MM.1S (cell line): ENCODE data around the gene LINS1.
"Not testable (repeated sequence)": the region's sequence is repeated elsewhere in the genome, so short reads cannot be mapped to it uniquely, and the experiment has no call there.

Experiments used
- EZH2 ChIP-seq: fragments of 300-600 bp; sonication (generic); optimal IDR thresholded peaks from 2 replicates; pipeline ENCODE3; 2017; ENCODE audit warnings: low read depth, mild to moderate bottlenecking, antibody characterized with exemption, low read length, mixed read lengths
- EZH2phosphoT487 ChIP-seq: fragments of 300-600 bp; sonication (generic); IDR thresholded peaks from 2 replicates; pipeline ENCODE4 v1.6.1; 2018; ENCODE audit warnings: antibody characterized with exemption, low read length
- TF ChIP-seq, protein P1 (sequence below): fragments of 300-600 bp; sonication (generic); IDR thresholded peaks from 2 replicates; pipeline ENCODE4 v1.5.1; 2016; ENCODE audit warnings: antibody characterized with exemption, low read length, mixed read lengths

DNA sequence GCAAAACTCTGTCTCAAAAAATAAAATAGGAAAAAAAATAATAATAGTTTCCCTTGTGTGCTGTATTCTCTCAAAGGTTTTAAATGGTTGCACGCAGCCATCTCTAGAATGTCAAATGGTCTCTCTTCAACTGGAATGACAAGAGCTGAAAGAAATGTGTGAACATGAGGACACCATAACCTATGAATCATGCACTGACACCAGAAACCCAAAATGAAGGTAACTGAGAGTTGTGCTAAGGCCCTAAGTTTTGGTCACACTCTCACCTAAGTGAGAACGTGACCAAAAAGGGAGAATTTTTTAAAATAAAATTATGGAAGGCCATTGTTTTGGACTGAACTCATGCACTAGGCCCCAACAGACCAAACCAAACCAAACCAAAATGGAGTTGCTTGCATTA, 10.8 kb downstream of the LINS1 start:
- TF ChIP-seq, protein P1, sequence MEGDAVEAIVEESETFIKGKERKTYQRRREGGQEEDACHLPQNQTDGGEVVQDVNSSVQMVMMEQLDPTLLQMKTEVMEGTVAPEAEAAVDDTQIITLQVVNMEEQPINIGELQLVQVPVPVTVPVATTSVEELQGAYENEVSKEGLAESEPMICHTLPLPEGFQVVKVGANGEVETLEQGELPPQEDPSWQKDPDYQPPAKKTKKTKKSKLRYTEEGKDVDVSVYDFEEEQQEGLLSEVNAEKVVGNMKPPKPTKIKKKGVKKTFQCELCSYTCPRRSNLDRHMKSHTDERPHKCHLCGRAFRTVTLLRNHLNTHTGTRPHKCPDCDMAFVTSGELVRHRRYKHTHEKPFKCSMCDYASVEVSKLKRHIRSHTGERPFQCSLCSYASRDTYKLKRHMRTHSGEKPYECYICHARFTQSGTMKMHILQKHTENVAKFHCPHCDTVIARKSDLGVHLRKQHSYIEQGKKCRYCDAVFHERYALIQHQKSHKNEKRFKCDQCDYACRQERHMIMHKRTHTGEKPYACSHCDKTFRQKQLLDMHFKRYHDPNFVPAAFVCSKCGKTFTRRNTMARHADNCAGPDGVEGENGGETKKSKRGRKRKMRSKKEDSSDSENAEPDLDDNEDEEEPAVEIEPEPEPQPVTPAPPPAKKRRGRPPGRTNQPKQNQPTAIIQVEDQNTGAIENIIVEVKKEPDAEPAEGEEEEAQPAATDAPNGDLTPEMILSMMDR, result not testable (repeated sequence)
- not testable (repeated sequence) for TF ChIP-seq EZH2, EZH2phosphoT487
